Activated T-cell treated with anti-CD3 and anti-CD28 coated beads for 24 hours (primary cell): ENCODE data around the gene P2RX2.

Experiments used
- DNase-seq: peaks from one replicate; pipeline ENCODE4 v3.0.0-alpha.2; 2020; ENCODE audit warnings: low read depth

Gene P2RX2

GRCh38 chr12:132662901-132663755 lies 44.6 kb downstream of the P2RX2 start:
- DNase-seq = no peak

- DNase-seq = no peak
Measured at GRCh38 chr12:132664206-132665148, 45.9 kb downstream of the P2RX2 start.

GRCh38 chr12:132665149-132665491 lies 46.5 kb downstream of the P2RX2 start:
- no peak for DNase-seq

GRCh38 chr12:132665794-132666193 lies 47.2 kb downstream of the P2RX2 start:
- no peak for DNase-seq

GRCh38 chr12:132668191-132669088 lies 49.9 kb downstream of the P2RX2 start:
- no peak for DNase-seq

GRCh38 chr12:132669166-132669879 lies 50.7 kb downstream of the P2RX2 start:
- no peak for DNase-seq
